H1 (cell line): ENCODE measurements around the gene PRRT2. TPM values are rescaled to one million over a fixed set of nuclear protein-coding genes. Genes with fewer than 3 reads are reported as not detected.

Experiments
- CTCF ChIA-PET: fragments of 300-600 bp; sonication (Branson Sonifier 250); formaldehyde crosslinking; loops from one replicate; lab custom pipeline; 2021; ENCODE audit not compliant: partially characterized antibody; lab: Charles Lee
- POLR2A ChIA-PET: fragments of 300-600 bp; sonication (Branson Sonifier 250); formaldehyde crosslinking; loops from one replicate; lab custom pipeline; 2021; ENCODE audit warnings: inconsistent platforms; ENCODE audit not compliant: partially characterized antibody; lab: Charles Lee
- DNase-seq, 2 experiments: peaks; one replicate each; pipeline versions ENCODE4 v3.0.0 to v3.0.0-alpha.2; 2010 to 2022; ENCODE audit warnings: low spot score in 2 of 2, low read depth in 1 of 2, mixed read lengths in 1 of 2
- FAIRE-seq: peaks from 2 replicates; lab custom pipeline; 2011; peaks lifted over from hg19 to GRCh38; lab: Jason Lieb, UNC
- H2AFZ ChIP-seq: 2 replicates; pipeline ENCODE4 v1.8.1; 2012; ENCODE audit warnings: low read length, inconsistent platforms
- H2AK5ac ChIP-seq: 2 replicates; pipeline ENCODE4 v1.6.1; 2013; ENCODE audit warnings: low read depth, low read length
- H2BK120ac ChIP-seq: replicated peaks from 2 replicates; pipeline ENCODE3; 2013; ENCODE audit warnings: low read depth, low read length, inconsistent platforms
- H2BK12ac ChIP-seq: 2 replicates; pipeline ENCODE4 v1.6.1; 2013; ENCODE audit warnings: low read depth, low read length
- H2BK15ac ChIP-seq: 2 replicates; pipeline ENCODE4 v1.6.1; 2013; ENCODE audit warnings: low read length
- H2BK20ac ChIP-seq: 2 replicates; pipeline ENCODE4 v1.6.1; 2013; ENCODE audit warnings: low read length
- H2BK5ac ChIP-seq: 2 replicates; pipeline ENCODE4 v1.6.1; 2013; ENCODE audit warnings: low read depth, low read length
- H3K14ac ChIP-seq: 2 replicates; pipeline ENCODE4 v1.6.1; 2013; ENCODE audit warnings: inconsistent platforms; ENCODE audit not compliant: insufficient read length
- H3K18ac ChIP-seq: 2 replicates; pipeline ENCODE4 v1.6.1; 2013; ENCODE audit warnings: low read length; ENCODE audit errors: extremely low read depth
- H3K23ac ChIP-seq: 2 replicates; pipeline ENCODE4 v1.6.1; 2013; ENCODE audit warnings: inconsistent platforms; ENCODE audit not compliant: insufficient read length
- H3K23me2 ChIP-seq: 2 replicates; pipeline ENCODE4 v1.6.1; 2013; ENCODE audit warnings: low read depth, low read length
- H3K27ac ChIP-seq: 2 replicates; pipeline ENCODE4 v1.6.1; 2011; ENCODE audit warnings: low read depth, low read length, inconsistent platforms
- H3K27me3 ChIP-seq, 4 experiments: replicated peaks in 1 of 4; 1 replicate in 1 of 4; 2 replicates in 3 of 4; pipeline versions ENCODE4 v1.6.1 to v1.8.1; 2011 to 2013; ENCODE audit warnings: low read length in 3 of 4, mild to moderate bottlenecking in 3 of 4, inconsistent platforms in 2 of 4, mixed read lengths in 2 of 4, moderate library complexity in 1 of 4; ENCODE audit not compliant: control insufficient read depth in 3 of 4, insufficient read depth in 3 of 4; ENCODE audit errors: extremely low read depth in 1 of 4
- H3K36me3 ChIP-seq, 4 experiments: 2 replicates each; pipeline versions ENCODE4 v1.6.1 to v1.8.1; 2011 to 2013; ENCODE audit warnings: mild to moderate bottlenecking in 4 of 4, low read length in 3 of 4, moderate library complexity in 2 of 4, control low read depth in 1 of 4, inconsistent platforms in 1 of 4; ENCODE audit not compliant: insufficient read depth in 4 of 4, control insufficient read depth in 2 of 4
- H3K4ac ChIP-seq: replicated peaks from 2 replicates; pipeline ENCODE3; 2013; ENCODE audit warnings: low read length, low read depth, mixed read lengths, inconsistent platforms; ENCODE audit not compliant: insufficient read length
- H3K4me1 ChIP-seq, 4 experiments: replicated peaks in 1 of 4; 1 replicate in 1 of 4; 2 replicates in 3 of 4; pipeline versions ENCODE4 v1.6.1 to v1.8.1; 2011 to 2013; ENCODE audit warnings: low read length in 3 of 4, inconsistent platforms in 2 of 4, mixed read lengths in 1 of 4; ENCODE audit not compliant: insufficient read depth in 4 of 4, control insufficient read depth in 3 of 4
- H3K4me2 ChIP-seq, 2 experiments: 2 replicates each; pipeline versions ENCODE4 v1.6.1 to v1.8.1; 2011 to 2013; ENCODE audit warnings: low read depth in 2 of 2, low read length in 2 of 2, control low read depth in 1 of 2, inconsistent platforms in 1 of 2, mild to moderate bottlenecking in 1 of 2; ENCODE audit not compliant: insufficient read depth in 1 of 2
- H3K4me3 ChIP-seq, 4 experiments: fragments of 200-600, 300-600 bp in 1 of 4; sonication (generic), shearing (Covaris generic), sonication (Bioruptor Twin) in 1 of 4; 2 replicates each; pipeline versions ENCODE4 v1.5.1 to v1.8.1; 2011 to 2016; ENCODE audit warnings: low read length in 4 of 4, low read depth in 3 of 4, control low read depth in 2 of 4, inconsistent platforms in 2 of 4, mild to moderate bottlenecking in 2 of 4, mixed read lengths in 1 of 4, moderate library complexity in 1 of 4; ENCODE audit not compliant: insufficient read depth in 2 of 4; ENCODE audit errors: extremely low read depth in 1 of 4
- H3K56ac ChIP-seq: replicated peaks from 2 replicates; pipeline ENCODE3; 2013; ENCODE audit warnings: low read depth, mild to moderate bottlenecking, mixed read lengths, low read length, inconsistent platforms; ENCODE audit not compliant: insufficient read length
- H3K79me1 ChIP-seq: 2 replicates; pipeline ENCODE4 v1.6.1; 2013; ENCODE audit warnings: low read depth, low read length, control low read depth
- H3K79me2 ChIP-seq, 2 experiments: 2 replicates each; pipeline versions ENCODE4 v1.6.1 to v1.8.1; 2012 to 2013; ENCODE audit warnings: low read length in 2 of 2, mild to moderate bottlenecking in 2 of 2, inconsistent platforms in 1 of 2; ENCODE audit not compliant: insufficient read depth in 2 of 2, control insufficient read depth in 1 of 2
- H3K9ac ChIP-seq, 4 experiments: replicated peaks in 1 of 4; 1 replicate in 1 of 4; 2 replicates in 3 of 4; pipeline versions ENCODE4 v1.6.1 to v1.8.1; 2011 to 2013; ENCODE audit warnings: low read depth in 3 of 4, low read length in 3 of 4, control low read depth in 2 of 4, mild to moderate bottlenecking in 2 of 4, moderate library complexity in 2 of 4, inconsistent platforms in 1 of 4; ENCODE audit errors: extremely low read depth in 1 of 4
- H3K9me3 ChIP-seq, 2 experiments: 2 replicates each; pipeline versions ENCODE4 v1.6.1 to v1.8.1; 2012 to 2013; ENCODE audit warnings: mild to moderate bottlenecking in 2 of 2, moderate library complexity in 2 of 2, control low read depth in 1 of 2, inconsistent platforms in 1 of 2, low read depth in 1 of 2, low read length in 1 of 2, mixed read lengths in 1 of 2; ENCODE audit not compliant: insufficient read depth in 2 of 2
- H4K20me1 ChIP-seq, 2 experiments: replicated peaks in 1 of 2; 2 replicates each; pipeline versions ENCODE3 to v1.8.1; 2011 to 2013; ENCODE audit warnings: inconsistent platforms in 2 of 2, low read length in 2 of 2, mild to moderate bottlenecking in 1 of 2; ENCODE audit not compliant: insufficient read depth in 2 of 2, control insufficient read depth in 1 of 2
- H4K5ac ChIP-seq: 2 replicates; pipeline ENCODE4 v1.6.1; 2013; ENCODE audit warnings: low read length, low read depth, mixed read lengths, inconsistent platforms; ENCODE audit not compliant: insufficient read length
- H4K8ac ChIP-seq: 2 replicates; pipeline ENCODE4 v1.8.0; 2013; ENCODE audit warnings: mild to moderate bottlenecking, moderate library complexity, low read length, inconsistent platforms; ENCODE audit not compliant: insufficient read depth; ENCODE audit errors: extremely low read depth
- H4K91ac ChIP-seq: replicated peaks from 2 replicates; pipeline ENCODE3; 2013; ENCODE audit warnings: low read length, mixed read lengths, inconsistent platforms; ENCODE audit not compliant: insufficient read length
- BRCA1 ChIP-seq: IDR thresholded peaks from 2 replicates; pipeline ENCODE4 v1.6.1; 2012; ENCODE audit warnings: low read depth, low read length, improper control_type of control experiment
- KDM1A ChIP-seq: fragments of 200-600, 300-600 bp; sonication (generic); IDR thresholded peaks from 2 replicates; pipeline ENCODE4 v1.7.1; 2016; ENCODE audit warnings: mild to moderate bottlenecking, low read length, borderline replicate concordance
- KDM4A ChIP-seq: IDR thresholded peaks from one replicate; pipeline ENCODE4 v1.7.1; 2012; ENCODE audit warnings: low read depth, mild to moderate bottlenecking, moderate library complexity, low read length, inconsistent platforms; ENCODE audit not compliant: severe bottlenecking
- PHF8 ChIP-seq: fragments of 200-600 bp; sonication (generic); conservative IDR thresholded peaks from 2 replicates; pipeline ENCODE4 v1.7.1; 2012; ENCODE audit warnings: low read depth, mild to moderate bottlenecking, inconsistent platforms, low read length, moderate library complexity
- RBBP5 ChIP-seq: IDR thresholded peaks from 2 replicates; pipeline ENCODE4 v1.7.1; 2012; ENCODE audit warnings: low read depth, mild to moderate bottlenecking, inconsistent platforms, low read length, moderate library complexity, borderline replicate concordance
- SP2 ChIP-seq: IDR thresholded peaks from 2 replicates; pipeline ENCODE4 v1.6.1; 2012; ENCODE audit warnings: mild to moderate bottlenecking, low read length, inconsistent platforms
- SUZ12 ChIP-seq: fragments of 200-600 bp; sonication (generic); IDR thresholded peaks from 2 replicates; pipeline ENCODE4 v1.6.1; 2012; ENCODE audit warnings: mild to moderate bottlenecking, inconsistent platforms, low read length, moderate library complexity, mixed read lengths
- TAF7 ChIP-seq: optimal IDR thresholded peaks from 2 replicates; pipeline ENCODE3; 2011; ENCODE audit warnings: low read depth, mild to moderate bottlenecking, inconsistent platforms, low read length, moderate library complexity, borderline replicate concordance
- WGBS, 2 experiments: shearing (Covaris generic) in 1 of 2; methylation state at CpG; one replicate each; pipeline versions ENCODE4 v1.1.6 to v1.1.7; 2013 to 2015; ENCODE audit warnings: low lambda C conversion rate in 2 of 2, mixed read lengths in 2 of 2, inconsistent platforms in 1 of 2, low coverage in 1 of 2, missing lambda C conversion rate in 1 of 2; ENCODE audit not compliant: insufficient replicate concordance in 2 of 2, insufficient coverage in 1 of 2, insufficient read length in 1 of 2; ENCODE audit errors: extremely low coverage in 1 of 2, missing lambda C conversion rate in 1 of 2; 5-methylcytosine and 5-hydroxymethylcytosine counted together
- polyA plus RNA-seq, 7 experiments: library from polyadenylated mRNA; depleted of rRNA in 3 of 7; stranded (reverse) in 5 of 7; unstranded in 2 of 7; fragments of >200 nt in 5 of 7; fragments of 200-250 nt in 2 of 7; gene quantifications; 1 replicate in 5 of 7; 2 replicates in 1 of 7; 4 replicates in 1 of 7; pipeline versions ENCODE4 v1.2.1 to v1.2.3, GENCODE V29; 2011 to 2013; ENCODE audit warnings: missing spikeins in 2 of 7, mixed read lengths in 2 of 7
- total RNA-seq: library from RNA; stranded (reverse); fragmentation: NEBNext Ultra II Directional; extraction: Animal tissue kit (Norgen Biotek cat#: 25700); gene quantifications from 2 replicates; pipeline ENCODE4 v1.2.1, GENCODE V29; 2021
- TF ChIP-seq, protein P1 (sequence below): IDR thresholded peaks from 2 replicates; pipeline ENCODE4 v1.6.1; 2011; ENCODE audit warnings: low read depth, mild to moderate bottlenecking, low read length; ENCODE audit not compliant: insufficient read depth
- TF ChIP-seq, protein P2 (sequence below): IDR thresholded peaks from 2 replicates; pipeline ENCODE4 v1.6.1; 2012; ENCODE audit warnings: inconsistent platforms

Gene PRRT2
- total and polyA plus RNA-seq, 2 of the 8 experiments (the other 6 are each of a cell fraction or from before 2014, with no cell fraction given) = 12.8 to 32.6 TPM

DNA sequence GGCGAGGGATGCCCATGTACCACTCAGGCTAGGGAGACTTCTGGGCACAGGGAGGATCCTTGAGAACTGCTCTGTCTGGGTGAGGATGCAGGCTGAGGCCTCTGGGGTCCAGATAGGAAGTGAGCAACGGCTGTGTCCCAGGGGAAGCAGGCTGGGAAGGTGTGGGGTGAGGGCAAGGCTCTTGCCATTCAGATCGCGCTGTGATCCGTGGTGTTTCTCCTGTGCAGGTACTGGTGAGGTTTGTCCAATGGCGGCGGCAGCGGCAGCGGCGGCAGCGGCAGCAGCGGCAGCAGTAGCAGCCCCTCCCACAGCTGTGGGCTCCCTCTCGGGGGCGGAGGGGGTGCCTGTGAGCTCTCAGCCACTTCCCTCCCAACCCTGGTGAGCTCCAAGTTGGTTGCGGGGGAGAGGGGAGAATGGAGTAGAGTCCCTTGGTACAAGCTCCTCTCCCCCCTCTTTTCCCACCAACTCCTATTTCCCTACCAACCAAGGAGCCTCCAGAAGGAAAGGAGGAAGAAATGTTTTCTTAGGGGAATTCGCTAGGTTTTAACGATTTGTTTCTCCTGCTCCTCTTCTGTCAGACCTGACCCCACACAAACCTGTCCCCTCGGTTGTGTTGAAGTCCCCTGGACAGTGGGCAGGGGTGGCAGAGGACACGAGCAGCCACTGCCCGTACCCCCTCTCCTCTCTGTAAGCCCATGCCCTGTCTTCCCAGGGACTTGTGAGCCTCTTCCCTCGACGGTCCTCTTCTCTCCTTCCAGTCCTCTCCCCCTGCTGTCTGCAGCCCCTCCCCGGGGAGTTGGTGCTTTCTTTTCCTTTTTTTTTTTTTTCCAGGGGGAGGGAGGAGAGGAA is 1.9 kb upstream of the PRRT2 start:
- no peaks in the 10 kb centered on the region for H3K27me3 ChIP-seq
- no peak overlapping the region for H2AK5ac ChIP-seq
- peaks cover 34% of the 10 kb centered on the region for H3K23me2 ChIP-seq
- H3K9me3 ChIP-seq = no peaks in the 10 kb centered on the region
- H3K4me1 ChIP-seq = peaks cover 0 to 51% (median 41%) of the 10 kb centered on the region in 4 experiments; a peak in 6 of 7 replicates
- H3K79me2 ChIP-seq = peaks cover 7 to 30% of the 10 kb centered on the region in 2 experiments
- H3K79me1 ChIP-seq = no peaks in the 10 kb centered on the region; the same call in 1 of the 2 replicates
- H3K18ac ChIP-seq = peak overlapping the region; percentile 38
- no peak overlapping the region for H2BK12ac ChIP-seq
- ChIA-PET CTCF (interaction anchor here (0.6 to 4.4 kb wide), 4 partner anchors 8 to 245 kb away, joined by 3 to 30 read pairs (median 3); partner anchors contain the start of genes MVP and PAGR1), POLR2A (interaction anchor here (1.0 to 2.3 kb wide), 9 partner anchors 11 to 243 kb away, joined by 3 to 21 read pairs (median 5); partner anchors contain the start of genes CDIPT, KIF22, MVP and QPRT)
- DNase-seq (no peak), FAIRE-seq (no peak)
- H3K4me2 ChIP-seq = peak overlapping the region; percentile 91 to 92
- no peak overlapping the region for H2BK20ac ChIP-seq
- no peak overlapping the region for H2BK120ac ChIP-seq
- H3K36me3 ChIP-seq = peaks cover 6 to 25% (median 10%) of the 10 kb centered on the region in 4 experiments
- 0 out of 2 replicates have a peak overlapping the region, but pooled peaks have one; percentile 48 for H2BK5ac ChIP-seq
- H4K20me1 ChIP-seq = peaks cover 15 to 21% of the 10 kb centered on the region in 2 experiments
- H3K23ac ChIP-seq = no peak overlapping the region
- H3K14ac ChIP-seq = no peak overlapping the region
- no peak overlapping the region; a peak in 1 of 7 replicates for H3K9ac ChIP-seq
- no peak overlapping the region for H3K4ac ChIP-seq
- no peak overlapping the region; the same call in 1 of the 2 replicates for H3K27ac ChIP-seq
- peak overlapping the region; percentile 1 to 85 (median 22); a peak in 6 of 8 replicates for H3K4me3 ChIP-seq
- WGBS, 2 experiments = 78% methylated on average over 18 of the region's 23 CpGs; no CpG with 5 or more reads in 1 of the 2 experiments
- no peak overlapping the region for H3K56ac ChIP-seq
- H2AFZ ChIP-seq = no peak overlapping the region
- no peak overlapping the region for H4K8ac ChIP-seq
- H2BK15ac ChIP-seq = no peak overlapping the region
- peak overlapping the region; percentile 25 for H4K91ac ChIP-seq
- no peak overlapping the region for H4K5ac ChIP-seq
- TF ChIP-seq BRCA1 = no peak
- no peak for TF ChIP-seq SP2
- no peak for TF ChIP-seq RBBP5
- TF ChIP-seq, protein P1, sequence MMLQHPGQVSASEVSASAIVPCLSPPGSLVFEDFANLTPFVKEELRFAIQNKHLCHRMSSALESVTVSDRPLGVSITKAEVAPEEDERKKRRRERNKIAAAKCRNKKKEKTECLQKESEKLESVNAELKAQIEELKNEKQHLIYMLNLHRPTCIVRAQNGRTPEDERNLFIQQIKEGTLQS = no peak
- no peak for TF ChIP-seq SUZ12
- no peak for TF ChIP-seq KDM4A
- no peak for TF ChIP-seq PHF8
- TF ChIP-seq KDM1A = no peak
- no peak for TF ChIP-seq TAF7
- TF ChIP-seq, protein P2, sequence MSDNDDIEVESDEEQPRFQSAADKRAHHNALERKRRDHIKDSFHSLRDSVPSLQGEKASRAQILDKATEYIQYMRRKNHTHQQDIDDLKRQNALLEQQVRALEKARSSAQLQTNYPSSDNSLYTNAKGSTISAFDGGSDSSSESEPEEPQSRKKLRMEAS = no peak
